Diencephalon (tissue), 1 donor: ENCODE data around the gene MOB3A. TPM values are rescaled to one million over a fixed set of nuclear protein-coding genes. Genes with fewer than 3 reads are reported as not detected.

Experiments
- small RNA-seq: library from RNA; depleted of rRNA; stranded (forward); fragments of <200 nt; gene quantifications from one replicate; pipeline ENCODE3, GENCODE V24; 2014
- total RNA-seq: library from RNA; depleted of rRNA; stranded (reverse); fragments of >200 nt; gene quantifications from one replicate; pipeline ENCODE4 v1.2.3, GENCODE V29; 2014

MOB3A gene
- total RNA-seq, result 15.5 TPM

DNA sequence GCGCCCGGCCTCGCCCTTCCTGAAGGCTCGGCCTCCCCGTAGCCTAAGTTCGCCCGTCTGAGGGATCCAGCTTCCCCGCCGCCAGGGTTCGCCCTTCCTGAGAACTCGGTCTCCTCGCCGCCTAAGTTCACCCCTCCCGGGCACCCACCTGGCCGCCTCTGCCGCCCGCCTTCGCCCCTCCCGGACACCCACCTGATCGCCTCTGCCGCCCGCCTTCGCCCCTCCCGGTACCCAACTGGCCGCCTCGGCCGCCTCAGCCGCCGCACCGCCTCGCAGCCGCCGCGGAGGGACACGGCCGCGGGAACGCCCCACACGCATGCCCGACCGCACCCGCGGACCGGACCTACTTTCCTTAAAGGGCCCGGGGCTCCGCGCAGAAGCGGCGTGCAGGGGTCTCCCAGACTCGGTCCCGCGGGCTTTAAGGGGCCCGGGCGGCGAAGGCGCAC is at the start of gene MOB3A:
TSS of gene MOB3A (minus strand) at position 293 of the 446 bp plus-strand sequence. CDS start 17,766 bp downstream, outside the sequence.

DNA sequence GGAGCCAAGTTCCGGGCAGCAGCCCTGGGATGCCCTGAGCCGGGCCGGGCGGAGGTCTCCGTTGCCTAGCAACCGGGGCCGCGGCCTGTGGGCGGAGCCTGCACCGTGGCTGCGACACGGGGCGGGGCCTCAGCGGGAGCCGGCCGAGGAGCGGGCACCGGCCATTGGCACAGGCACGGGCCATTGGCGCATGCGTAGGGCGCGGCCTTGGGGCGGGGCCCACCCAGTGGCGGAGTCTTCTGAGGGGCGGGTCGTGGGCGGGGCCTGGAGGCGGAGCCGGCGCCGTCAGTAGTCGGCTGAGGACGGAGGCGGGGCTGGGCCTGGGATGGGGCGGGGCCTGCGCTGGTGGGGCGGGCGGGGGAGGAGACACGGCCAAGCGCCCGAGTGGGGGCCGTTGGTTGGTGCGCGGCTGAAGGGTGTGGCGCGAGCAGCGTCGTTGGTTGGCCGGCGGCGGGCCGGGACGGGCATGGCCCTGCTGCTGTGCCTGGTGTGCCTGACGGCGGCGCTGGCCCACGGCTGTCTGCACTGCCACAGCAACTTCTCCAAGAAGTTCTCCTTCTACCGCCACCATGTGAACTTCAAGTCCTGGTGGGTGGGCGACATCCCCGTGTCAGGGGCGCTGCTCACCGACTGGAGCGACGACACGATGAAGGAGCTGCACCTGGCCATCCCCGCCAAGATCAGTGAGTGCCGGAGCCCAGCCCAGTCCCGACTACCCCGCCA is 515 bp upstream of the MOB3A start, which contains the start of gene IZUMO4:
TSS of gene IZUMO4 (plus strand) at position 436 of the 723 bp plus-strand sequence. CDS start at position 467, 31 bp downstream.

DNA sequence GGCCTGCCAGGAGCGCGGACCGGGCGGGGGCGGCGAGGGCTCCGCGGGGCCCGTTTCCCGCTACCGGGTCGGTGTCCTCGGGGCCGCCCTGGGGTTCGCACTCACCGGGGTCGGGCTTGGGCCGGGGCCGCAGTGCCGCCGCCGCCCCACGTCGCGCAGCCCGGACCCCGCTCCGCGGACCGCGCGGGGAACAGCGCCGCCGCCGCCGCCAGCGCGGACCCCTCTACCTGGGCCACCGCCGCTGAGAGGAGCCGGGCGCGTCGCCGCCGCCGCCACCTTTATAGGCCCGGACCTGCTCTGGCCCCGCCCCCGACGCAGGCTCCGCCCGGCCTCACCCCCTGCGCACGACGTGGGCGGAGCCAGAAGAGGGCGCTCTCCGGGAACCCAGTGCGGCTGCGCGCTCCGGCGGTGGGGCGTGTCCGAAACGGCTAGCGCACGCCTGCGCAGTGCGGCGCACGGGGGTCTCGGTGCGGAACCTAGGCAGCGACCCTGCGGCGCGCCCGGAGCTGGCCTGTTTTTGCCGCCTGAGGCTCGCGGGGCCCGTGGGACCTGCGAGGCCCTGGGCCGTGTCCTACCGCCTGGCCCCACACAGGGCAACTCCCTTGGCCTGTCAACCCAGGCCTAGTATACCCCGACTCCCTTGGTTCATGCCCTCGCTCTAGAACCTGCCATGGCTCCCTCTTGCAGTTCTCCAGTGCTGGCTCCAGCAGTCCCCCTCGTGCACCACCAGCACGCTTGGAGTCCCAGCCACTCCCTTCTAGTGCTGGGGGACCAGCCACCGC is 44.9 kb downstream of the MOB3A start, which contains the start of gene MKNK2:
TSS of gene MKNK2 (minus strand) at position 254 of the 782 bp plus-strand sequence. CDS start 393 bp downstream, outside the sequence.

Small RNA genes lying within 50 kb of the gene (small RNA-seq; reads per million reads assigned to genes)
- not detected for gene AC007136.1

Other genes with a start within 250 kb of the MOB3A start
- 9.2 TPM for gene REXO1, start 247.8 kb downstream of the MOB3A start, total RNA-seq
- 4.6 TPM for gene KLF16, start 232.7 kb downstream of the MOB3A start, total RNA-seq
- gene ABHD17A, start 210.8 kb downstream of the MOB3A start, total RNA-seq, result 48.4 TPM
- gene ADAT3, start 190.9 kb downstream of the MOB3A start, total RNA-seq, result 2.1 TPM
- 16.1 TPM for gene SCAMP4, start 190.9 kb downstream of the MOB3A start, total RNA-seq
- 33.9 TPM for gene CSNK1G2, start 155.2 kb downstream of the MOB3A start, total RNA-seq
- 59.3 TPM for gene BTBD2, start 80.6 kb downstream of the MOB3A start, total RNA-seq
- 20.8 TPM for gene MKNK2, start 45.1 kb downstream of the MOB3A start, total RNA-seq
- gene IZUMO4, start 589 bp upstream of the MOB3A start, total RNA-seq, result 8.5 TPM
- 78.4 TPM for gene AP3D1, start 55.2 kb upstream of the MOB3A start, total RNA-seq
- 7.6 TPM for gene DOT1L, start 67.6 kb upstream of the MOB3A start, total RNA-seq
- gene PLEKHJ1, start 140.0 kb upstream of the MOB3A start, total RNA-seq, result 49.8 TPM
- 26.1 TPM for gene SF3A2, start 140.5 kb upstream of the MOB3A start, total RNA-seq
- gene AMH, start 153.0 kb upstream of the MOB3A start, total RNA-seq, result 1.8 TPM
- not detected for gene JSRP1, start 160.1 kb upstream of the MOB3A start, total RNA-seq
- gene PEAK3, start 185.8 kb upstream of the MOB3A start, total RNA-seq, result not detected
- 5.8 TPM for gene LINGO3, start 211.8 kb upstream of the MOB3A start, total RNA-seq
- 84.0 TPM for gene LSM7, start 232.3 kb upstream of the MOB3A start, total RNA-seq
- gene SPPL2B, start 232.4 kb upstream of the MOB3A start, total RNA-seq, result 29.3 TPM